ENCODE measurements around the gene CDC26. TPM values are rescaled to one million over a fixed set of nuclear protein-coding genes. Genes with fewer than 3 reads are reported as not detected.

Gene CDC26
- total RNA-seq, 1 donor from 2014 or later, result 27.7 TPM

DNA sequence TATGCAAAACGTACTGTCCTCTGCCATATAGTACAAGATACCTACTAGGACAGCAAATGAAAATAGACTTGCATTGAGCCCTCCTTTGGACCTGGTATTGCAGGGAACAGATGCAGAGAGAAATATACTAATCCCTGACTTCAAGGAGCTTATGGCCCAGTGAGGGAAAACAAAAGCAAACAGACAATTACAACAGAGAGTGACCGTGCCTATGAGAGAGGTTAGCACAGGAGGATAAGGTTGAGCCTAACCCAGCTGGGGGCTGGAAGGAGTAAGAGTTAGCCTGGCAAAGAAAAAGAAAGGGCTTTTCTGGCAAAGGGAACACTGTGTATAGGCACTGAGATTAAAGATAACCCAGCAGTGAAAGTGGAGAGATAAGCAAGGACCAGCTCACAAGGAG, 5.5 kb downstream of the CDC26 start:
- Mint-ChIP-seq H3K4me3 (no peak overlapping the region), H3K27me3 (ENCODE audit: low read depth) (no peaks in the 10 kb centered on the region), H3K36me3 (peaks cover 26% of the 10 kb centered on the region), H3K27ac (no peak overlapping the region), H3K9me3 (no peaks in the 10 kb centered on the region), H3K4me1 (peaks cover 5% of the 10 kb centered on the region)
- DNase-seq (ENCODE audit: low spot score in 2 of 2, unreplicated experiment in 2 of 2), result no peak
- no peak for TF ChIP-seq CTCF (IDR thresholded peaks at IDR 0.05; ENCODE audit: unreplicated experiment)

GRCh38 chr9:113269355-113269754, 6.0 kb downstream of the CDC26 start:
- H3K36me3 Mint-ChIP-seq, result peaks cover 28% of the 10 kb centered on the region
- TF ChIP-seq CTCF (IDR thresholded peaks at IDR 0.05; ENCODE audit: unreplicated experiment), result no peak
- peaks cover 5% of the 10 kb centered on the region for H3K4me1 Mint-ChIP-seq
- no peak for DNase-seq (ENCODE audit: low spot score in 2 of 2, unreplicated experiment in 2 of 2)
- H3K9me3 Mint-ChIP-seq, result no peaks in the 10 kb centered on the region
- no peak overlapping the region for H3K4me3 Mint-ChIP-seq
- H3K27me3 Mint-ChIP-seq (ENCODE audit: low read depth), result no peaks in the 10 kb centered on the region
- no peak overlapping the region for H3K27ac Mint-ChIP-seq

- Mint-ChIP-seq H3K4me1 (no peaks in the 10 kb centered on the region), H3K9me3 (no peaks in the 10 kb centered on the region), H3K36me3 (peaks cover 25% of the 10 kb centered on the region), H3K27me3 (ENCODE audit: low read depth) (no peaks in the 10 kb centered on the region), H3K4me3 (no peak overlapping the region), H3K27ac (no peak overlapping the region)
- TF ChIP-seq CTCF (IDR thresholded peaks at IDR 0.05; ENCODE audit: unreplicated experiment), result no peak
- DNase-seq (ENCODE audit: low spot score in 2 of 2, unreplicated experiment in 2 of 2), result no peak
These were observed 7.3 kb downstream of the CDC26 start for GRCh38 chr9:113267911-113268566.

DNA sequence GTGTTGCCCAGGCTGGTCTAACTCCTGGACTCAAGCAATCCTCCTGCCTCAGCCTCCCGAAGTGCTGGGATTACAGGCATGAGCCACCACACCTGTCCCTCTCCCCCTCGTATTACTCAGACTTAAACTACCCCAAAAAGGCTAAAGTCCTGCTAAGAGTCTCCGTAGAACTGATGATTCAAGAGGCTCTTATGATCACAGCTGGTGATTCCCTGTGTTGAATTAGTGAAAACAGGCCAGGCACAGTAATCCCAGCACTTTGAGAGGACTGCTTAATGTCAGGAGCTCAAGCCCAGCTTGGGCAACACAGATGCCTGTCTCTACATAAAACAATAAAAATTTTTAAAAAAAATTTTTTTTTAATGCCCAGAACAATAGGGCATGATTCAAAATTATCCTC, 9.2 kb downstream of the CDC26 start:
- no peak overlapping the region for H3K4me3 Mint-ChIP-seq
- no peaks in the 10 kb centered on the region for H3K27me3 Mint-ChIP-seq (ENCODE audit: low read depth)
- no peak overlapping the region for H3K27ac Mint-ChIP-seq
- no peaks in the 10 kb centered on the region for H3K4me1 Mint-ChIP-seq
- H3K36me3 Mint-ChIP-seq, result peaks cover 26% of the 10 kb centered on the region
- no peak for TF ChIP-seq CTCF (IDR thresholded peaks at IDR 0.05; ENCODE audit: unreplicated experiment)
- H3K9me3 Mint-ChIP-seq, result no peaks in the 10 kb centered on the region
- DNase-seq (ENCODE audit: low spot score in 2 of 2, unreplicated experiment in 2 of 2), result no peak

- no peak for TF ChIP-seq CTCF (IDR thresholded peaks at IDR 0.05; ENCODE audit: unreplicated experiment)
- DNase-seq (ENCODE audit: low spot score in 2 of 2, unreplicated experiment in 2 of 2), result no peak
- Mint-ChIP-seq H3K27me3 (ENCODE audit: low read depth) (no peaks in the 10 kb centered on the region), H3K9me3 (no peaks in the 10 kb centered on the region), H3K36me3 (peaks cover 29% of the 10 kb centered on the region), H3K27ac (no peak overlapping the region), H3K4me3 (no peak overlapping the region), H3K4me1 (no peaks in the 10 kb centered on the region)
These were observed 13.3 kb downstream of the CDC26 start for GRCh38 chr9:113261917-113262671.

Measured in mesothelial cell of epicardium (in vitro differentiated cells).